OCI-LY3 (cell line): ENCODE measurements around the gene VCAN.

ENCODE experiments used
- H2AFZ ChIP-seq: fragments of 200-600, 300-600 bp; shearing (Covaris generic); 2 replicates; pipeline ENCODE4 v1.6.0; 2014; ENCODE audit warnings: antibody characterized with exemption, low read depth, low read length
- H3K27ac ChIP-seq: fragments of 200-600, 300-600 bp; sonication (generic); 2 replicates; pipeline ENCODE4 v1.5.1; 2014; ENCODE audit warnings: mild to moderate bottlenecking, low read length, moderate library complexity, mixed read lengths
- H3K27me3 ChIP-seq: fragments of 200-600, 300-600 bp; sonication (generic); 2 replicates; pipeline ENCODE4 v1.6.1; 2014; ENCODE audit warnings: low read depth, low read length, mixed read lengths
- H3K36me3 ChIP-seq: fragments of 200-600, 300-600 bp; sonication (generic); replicated peaks from 2 replicates; pipeline ENCODE3; 2014; ENCODE audit warnings: low read depth, low read length, mixed read lengths
- H3K4me1 ChIP-seq: fragments of 300-600, 200-600 bp; sonication (generic); 2 replicates; pipeline ENCODE4 v1.6.1; 2014; ENCODE audit warnings: low read length, mixed read lengths
- H3K4me2 ChIP-seq: fragments of 200-600, 300-600 bp; sonication (generic); 2 replicates; pipeline ENCODE4 v1.6.1; 2014; ENCODE audit warnings: low read length, mixed read lengths
- H3K4me3 ChIP-seq: fragments of 300-600, 200-600 bp; sonication (generic); 2 replicates; pipeline ENCODE4 v1.5.1; 2014; ENCODE audit warnings: antibody characterized with exemption, mild to moderate bottlenecking, low read length, moderate library complexity
- H3K79me2 ChIP-seq: fragments of 300-600, 200-600 bp; shearing (Covaris generic); 2 replicates; pipeline ENCODE4 v1.6.1; 2014; ENCODE audit warnings: mild to moderate bottlenecking, low read length, mixed read lengths
- H3K9ac ChIP-seq: fragments of 300-600, 200-600 bp; shearing (Covaris generic); 2 replicates; pipeline ENCODE4 v1.6.0; 2014; ENCODE audit warnings: mild to moderate bottlenecking, low read length, moderate library complexity
- H3K9me3 ChIP-seq: fragments of 200-600, 300-600 bp; shearing (Covaris generic); 2 replicates; pipeline ENCODE4 v1.6.1; 2014; ENCODE audit warnings: low read length, mixed read lengths; ENCODE audit not compliant: insufficient read depth
- H4K20me1 ChIP-seq: fragments of 200-600, 300-600 bp; sonication (generic); 2 replicates; pipeline ENCODE4 v1.6.1; 2016; ENCODE audit warnings: low read length, mixed read lengths; ENCODE audit not compliant: insufficient read depth
- EZH2phosphoT487 ChIP-seq: fragments of 200-600 bp; shearing (Covaris generic); IDR thresholded peaks from 2 replicates; pipeline ENCODE4 v1.6.1; 2018; ENCODE audit warnings: antibody characterized with exemption, mixed run types, low read depth
- TF ChIP-seq, protein P1 (sequence below): fragments of 200-600, 300-600 bp; sonication (generic); IDR thresholded peaks from 2 replicates; pipeline ENCODE4 v1.5.1; 2014; ENCODE audit warnings: antibody characterized with exemption, low read length, low read depth

Gene VCAN

DNA sequence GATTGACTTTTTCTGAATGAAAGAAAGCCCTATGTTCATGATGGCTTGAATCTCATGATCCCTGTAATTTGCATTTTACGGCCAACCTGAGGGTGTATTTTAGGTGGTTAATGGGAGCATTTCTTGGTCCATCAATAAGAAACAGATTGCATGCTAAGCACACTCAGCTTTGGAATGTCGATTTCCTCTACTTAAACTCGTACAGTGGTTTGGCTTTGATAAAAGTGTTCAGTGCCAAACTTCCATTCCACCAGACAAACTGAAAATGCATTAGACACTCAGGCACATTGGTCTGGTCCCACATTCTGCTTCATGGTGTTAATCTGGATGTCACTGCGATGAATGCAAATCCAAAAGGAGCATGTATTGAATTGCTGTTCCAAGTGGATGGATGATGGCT, 77.0 kb downstream of the VCAN start:
- Histone ChIP-seq H3K4me3 (no peak overlapping the region), H3K9me3 (no peaks in the 10 kb centered on the region), H3K9ac (no peak overlapping the region), H3K36me3 (no peaks in the 10 kb centered on the region), H3K79me2 (no peaks in the 10 kb centered on the region), H4K20me1 (no peaks in the 10 kb centered on the region), H3K27me3 (no peaks in the 10 kb centered on the region), H2AFZ (no peak overlapping the region), H3K4me2 (no peak overlapping the region), H3K4me1 (no peaks in the 10 kb centered on the region), H3K27ac (no peak overlapping the region)
- TF ChIP-seq, protein P1, sequence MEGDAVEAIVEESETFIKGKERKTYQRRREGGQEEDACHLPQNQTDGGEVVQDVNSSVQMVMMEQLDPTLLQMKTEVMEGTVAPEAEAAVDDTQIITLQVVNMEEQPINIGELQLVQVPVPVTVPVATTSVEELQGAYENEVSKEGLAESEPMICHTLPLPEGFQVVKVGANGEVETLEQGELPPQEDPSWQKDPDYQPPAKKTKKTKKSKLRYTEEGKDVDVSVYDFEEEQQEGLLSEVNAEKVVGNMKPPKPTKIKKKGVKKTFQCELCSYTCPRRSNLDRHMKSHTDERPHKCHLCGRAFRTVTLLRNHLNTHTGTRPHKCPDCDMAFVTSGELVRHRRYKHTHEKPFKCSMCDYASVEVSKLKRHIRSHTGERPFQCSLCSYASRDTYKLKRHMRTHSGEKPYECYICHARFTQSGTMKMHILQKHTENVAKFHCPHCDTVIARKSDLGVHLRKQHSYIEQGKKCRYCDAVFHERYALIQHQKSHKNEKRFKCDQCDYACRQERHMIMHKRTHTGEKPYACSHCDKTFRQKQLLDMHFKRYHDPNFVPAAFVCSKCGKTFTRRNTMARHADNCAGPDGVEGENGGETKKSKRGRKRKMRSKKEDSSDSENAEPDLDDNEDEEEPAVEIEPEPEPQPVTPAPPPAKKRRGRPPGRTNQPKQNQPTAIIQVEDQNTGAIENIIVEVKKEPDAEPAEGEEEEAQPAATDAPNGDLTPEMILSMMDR, result no peak
- TF ChIP-seq EZH2phosphoT487, result no peak

DNA sequence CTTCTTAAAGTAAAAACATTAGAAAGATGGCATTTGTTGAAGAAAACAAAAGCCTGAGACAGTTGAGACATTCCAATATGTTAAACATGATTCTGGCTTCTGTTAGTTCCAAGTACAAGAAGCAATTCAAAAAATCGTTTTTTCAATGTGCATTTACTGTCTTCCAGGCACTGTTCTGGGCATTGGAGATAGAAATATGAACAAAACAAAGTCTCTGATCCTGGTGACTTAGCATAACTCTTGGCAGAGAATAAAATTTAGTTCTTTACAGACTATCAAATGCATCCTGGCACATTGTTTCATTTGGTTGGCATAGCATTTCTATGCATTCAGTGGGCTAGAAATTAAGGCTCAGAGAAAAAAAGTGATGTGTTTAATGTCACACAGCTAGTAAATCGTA, 77.5 kb downstream of the VCAN start:
- Histone ChIP-seq H4K20me1 (no peaks in the 10 kb centered on the region), H3K36me3 (no peaks in the 10 kb centered on the region), H3K27me3 (no peaks in the 10 kb centered on the region), H3K9me3 (no peaks in the 10 kb centered on the region), H3K79me2 (no peaks in the 10 kb centered on the region), H3K4me3 (no peak overlapping the region), H3K27ac (no peak overlapping the region), H3K4me1 (no peaks in the 10 kb centered on the region), H3K9ac (no peak overlapping the region), H3K4me2 (no peak overlapping the region), H2AFZ (no peak overlapping the region)
- TF ChIP-seq EZH2phosphoT487, result no peak
- TF ChIP-seq, protein P1, result no peak

DNA sequence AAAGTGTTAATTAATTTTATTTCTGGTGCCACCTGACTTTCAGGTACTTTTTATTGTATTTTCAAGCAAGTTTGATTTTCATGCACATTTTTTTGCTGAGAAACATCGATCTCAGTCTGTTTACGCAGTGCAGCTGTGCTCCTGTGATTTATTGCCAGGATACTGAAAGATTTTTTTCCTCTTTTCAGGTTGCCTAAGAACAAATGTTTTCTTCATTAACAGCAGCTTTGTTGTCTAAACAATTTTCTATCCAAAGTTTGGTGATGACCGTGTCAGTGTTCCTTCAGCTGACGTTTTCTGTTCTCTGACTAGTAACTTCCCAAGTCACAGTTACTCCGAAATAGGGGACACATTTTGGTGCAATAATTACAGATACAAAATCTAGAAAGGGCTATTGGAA, 78.1 kb downstream of the VCAN start:
- Histone ChIP-seq H3K9me3 (no peaks in the 10 kb centered on the region), H3K9ac (no peak overlapping the region), H4K20me1 (no peaks in the 10 kb centered on the region), H3K4me1 (no peaks in the 10 kb centered on the region), H3K79me2 (no peaks in the 10 kb centered on the region), H3K4me3 (no peak overlapping the region), H3K36me3 (no peaks in the 10 kb centered on the region), H3K27me3 (no peaks in the 10 kb centered on the region), H2AFZ (no peak overlapping the region), H3K4me2 (no peak overlapping the region), H3K27ac (no peak overlapping the region)
- no peak for TF ChIP-seq EZH2phosphoT487
- TF ChIP-seq, protein P1, result no peak

DNA sequence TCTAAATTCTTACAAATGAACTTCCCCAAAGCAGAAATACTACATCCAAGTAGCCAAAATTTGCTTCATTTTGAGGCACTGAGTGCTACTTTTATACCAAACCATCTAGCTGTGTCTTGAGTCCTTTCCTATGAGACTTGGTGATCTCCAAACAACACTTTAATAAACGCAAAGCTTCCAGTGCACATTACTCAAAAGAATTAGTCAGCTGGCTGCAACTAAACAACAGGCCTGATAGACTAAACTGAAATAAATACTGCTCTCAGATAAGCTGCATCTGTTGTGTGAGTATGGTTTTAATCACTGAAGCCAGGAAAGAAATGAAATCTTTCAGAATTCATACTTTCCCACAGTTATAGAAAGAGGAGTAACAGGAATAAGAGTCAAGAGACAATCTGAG, 80.3 kb downstream of the VCAN start:
- Histone ChIP-seq H3K4me2 (no peak overlapping the region), H3K9ac (no peak overlapping the region)

More for the DNA sequence above, 80.3 kb downstream of the VCAN start:
- TF ChIP-seq, protein P1, result no peak
- no peak for TF ChIP-seq EZH2phosphoT487
- H3K27me3 ChIP-seq, result no peaks in the 10 kb centered on the region
- peaks cover 4% of the 10 kb centered on the region; the same call in 1 of the 2 replicates for H3K4me1 ChIP-seq
- no peak overlapping the region for H3K27ac ChIP-seq
- H3K9me3 ChIP-seq, result no peaks in the 10 kb centered on the region
- H3K4me3 ChIP-seq, result no peak overlapping the region
- H3K36me3 ChIP-seq, result no peaks in the 10 kb centered on the region
- no peaks in the 10 kb centered on the region for H3K79me2 ChIP-seq
- no peaks in the 10 kb centered on the region for H4K20me1 ChIP-seq
- H2AFZ ChIP-seq, result no peak overlapping the region
